AG04450 (cell line): ENCODE measurements around the gene LHX5. TPM values are rescaled to one million over a fixed set of nuclear protein-coding genes. Genes with fewer than 3 reads are reported as not detected.

Experiments used
- CTCF ChIA-PET: fragments of 300-600, 350-600 bp; formaldehyde crosslinking; extraction: SDS; loops from one replicate; lab custom pipeline; 2022; ENCODE audit warnings: antibody characterized with exemption, inconsistent platforms; lab: Charles Lee
- POLR2A ChIA-PET: fragments of 350-600 bp; formaldehyde crosslinking; extraction: SDS; loops from one replicate; lab custom pipeline; 2021; ENCODE audit warnings: antibody characterized with exemption, inconsistent platforms; lab: Yijun Ruan, JAX
- DNase-seq: peaks from one replicate; pipeline ENCODE4 v3.0.0-alpha.2; 2011; ENCODE audit warnings: low read depth, low spot score
- H3K27ac ChIP-seq: one replicate; pipeline ENCODE4 v1.5.1; 2012; ENCODE audit warnings: low read depth, low read length, control low read depth
- H3K27me3 ChIP-seq: one replicate; pipeline ENCODE4 v1.6.0; 2012; ENCODE audit warnings: low read length; ENCODE audit not compliant: control insufficient read depth, insufficient read depth
- H3K4me3 ChIP-seq: 2 replicates; pipeline ENCODE4 v1.5.1; 2011; ENCODE audit warnings: mild to moderate bottlenecking, low read depth, low read length, control low read depth
- H3K9me3 ChIP-seq: 2 replicates; pipeline ENCODE4 v1.5.1; 2012; ENCODE audit warnings: low read length; ENCODE audit not compliant: control insufficient read depth, insufficient read depth
- polyA plus RNA-seq: library from polyadenylated mRNA; depleted of rRNA; stranded (reverse); fragments of >200 nt; gene quantifications from 2 replicates; pipeline ENCODE4 v1.2.3, GENCODE V29; 2011
- TF ChIP-seq, protein P1 (sequence below): IDR thresholded peaks from 2 replicates; pipeline ENCODE4 v1.5.1; 2011; ENCODE audit warnings: low read depth, low read length, control low read depth, inconsistent platforms

Gene LHX5
- polyA plus RNA-seq, 1 experiment = not detected

DNA sequence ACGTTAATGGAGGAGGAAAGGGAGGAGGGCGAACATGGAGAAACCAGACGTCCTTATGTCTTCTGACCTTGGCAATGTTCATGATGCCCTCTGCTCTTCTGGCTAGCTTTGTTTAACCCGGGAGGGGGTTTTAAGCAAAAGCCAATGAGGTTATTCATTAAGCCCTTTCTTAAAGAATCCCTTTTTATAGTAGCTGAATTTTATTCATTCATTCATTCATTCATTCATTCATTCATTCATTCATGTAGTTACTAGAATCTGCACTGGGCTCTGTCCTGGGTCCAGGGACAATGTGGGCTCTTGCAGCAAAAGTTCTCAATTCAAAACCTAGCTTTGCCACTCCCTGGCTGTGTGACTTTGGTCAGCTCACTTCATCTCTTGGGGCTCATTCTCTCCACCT lies 14.0 kb downstream of the LHX5 start:
- ChIA-PET POLR2A (no interaction called here), CTCF (interaction anchor here (1.1 kb wide), 1 partner anchor 453 kb away, joined by 5 read pairs; no protein-coding TSS in a partner anchor)
- no peak for DNase-seq
- H3K9me3 ChIP-seq = no peaks in the 10 kb centered on the region; the same call in 1 of the 2 replicates
- no peak overlapping the region for H3K27ac ChIP-seq
- TF ChIP-seq, protein P1, sequence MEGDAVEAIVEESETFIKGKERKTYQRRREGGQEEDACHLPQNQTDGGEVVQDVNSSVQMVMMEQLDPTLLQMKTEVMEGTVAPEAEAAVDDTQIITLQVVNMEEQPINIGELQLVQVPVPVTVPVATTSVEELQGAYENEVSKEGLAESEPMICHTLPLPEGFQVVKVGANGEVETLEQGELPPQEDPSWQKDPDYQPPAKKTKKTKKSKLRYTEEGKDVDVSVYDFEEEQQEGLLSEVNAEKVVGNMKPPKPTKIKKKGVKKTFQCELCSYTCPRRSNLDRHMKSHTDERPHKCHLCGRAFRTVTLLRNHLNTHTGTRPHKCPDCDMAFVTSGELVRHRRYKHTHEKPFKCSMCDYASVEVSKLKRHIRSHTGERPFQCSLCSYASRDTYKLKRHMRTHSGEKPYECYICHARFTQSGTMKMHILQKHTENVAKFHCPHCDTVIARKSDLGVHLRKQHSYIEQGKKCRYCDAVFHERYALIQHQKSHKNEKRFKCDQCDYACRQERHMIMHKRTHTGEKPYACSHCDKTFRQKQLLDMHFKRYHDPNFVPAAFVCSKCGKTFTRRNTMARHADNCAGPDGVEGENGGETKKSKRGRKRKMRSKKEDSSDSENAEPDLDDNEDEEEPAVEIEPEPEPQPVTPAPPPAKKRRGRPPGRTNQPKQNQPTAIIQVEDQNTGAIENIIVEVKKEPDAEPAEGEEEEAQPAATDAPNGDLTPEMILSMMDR = no peak
- peaks cover 20% of the 10 kb centered on the region for H3K27me3 ChIP-seq
- H3K4me3 ChIP-seq = no peak overlapping the region

DNA sequence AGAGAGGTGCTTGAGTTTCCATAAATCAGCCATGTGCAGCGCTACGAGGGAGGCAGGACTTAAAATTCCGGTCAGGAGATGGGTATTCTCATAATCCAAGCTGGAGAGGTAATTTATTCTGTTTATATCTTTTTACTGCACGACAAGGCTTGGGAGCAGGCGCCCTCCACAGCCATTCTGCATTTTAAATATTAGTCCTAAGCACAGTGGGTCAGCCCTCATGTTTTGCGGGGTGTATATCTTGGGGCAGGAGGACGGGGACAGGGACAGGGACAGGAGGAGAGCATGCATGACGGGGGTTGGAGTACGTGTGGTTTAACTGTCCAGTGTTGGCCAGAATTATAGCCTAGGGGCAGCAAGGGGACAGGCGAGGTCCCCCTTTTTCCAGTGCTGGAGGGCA lies 14.5 kb downstream of the LHX5 start:
- ChIA-PET POLR2A (no interaction called here), CTCF (interaction anchor here (1.1 kb wide), 1 partner anchor 453 kb away, joined by 5 read pairs; no protein-coding TSS in a partner anchor)
- Histone ChIP-seq H3K4me3 (no peak overlapping the region), H3K9me3 (no peaks in the 10 kb centered on the region; the same call in 1 of the 2 replicates), H3K27ac (no peak overlapping the region), H3K27me3 (peaks cover 17% of the 10 kb centered on the region)
- DNase-seq = no peak
- TF ChIP-seq, protein P1 = no peak

DNA sequence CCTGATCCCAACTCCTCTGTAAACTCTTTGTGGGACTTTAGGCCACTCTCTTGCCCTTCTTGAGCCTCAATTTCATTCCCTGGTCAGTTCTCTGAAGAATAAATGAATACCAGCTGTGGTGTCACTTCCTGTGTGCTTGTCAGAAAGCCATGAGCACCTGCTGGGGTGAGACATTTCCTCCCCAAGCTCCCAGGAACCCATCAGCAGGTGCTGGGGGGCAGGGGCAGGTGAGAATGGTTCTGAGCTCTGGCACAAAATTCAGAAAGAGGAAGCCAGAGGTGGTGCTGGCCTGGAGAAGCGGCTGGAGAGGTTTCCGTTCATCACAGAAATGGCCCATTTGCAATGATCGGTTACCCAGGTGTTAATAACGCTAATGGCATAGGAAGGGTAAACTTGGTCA lies 14.9 kb downstream of the LHX5 start:
- peaks cover 17% of the 10 kb centered on the region for H3K27me3 ChIP-seq
- CTCF ChIA-PET = interaction anchor here (0.8 kb wide), 1 partner anchor 31 kb away, joined by 3 read pairs; no protein-coding TSS in a partner anchor
- TF ChIP-seq, protein P1 = no peak
- no peak overlapping the region for H3K4me3 ChIP-seq
- no peak for DNase-seq
- no peaks in the 10 kb centered on the region for H3K9me3 ChIP-seq
- H3K27ac ChIP-seq = no peak overlapping the region
- POLR2A ChIA-PET = no interaction called here

DNA sequence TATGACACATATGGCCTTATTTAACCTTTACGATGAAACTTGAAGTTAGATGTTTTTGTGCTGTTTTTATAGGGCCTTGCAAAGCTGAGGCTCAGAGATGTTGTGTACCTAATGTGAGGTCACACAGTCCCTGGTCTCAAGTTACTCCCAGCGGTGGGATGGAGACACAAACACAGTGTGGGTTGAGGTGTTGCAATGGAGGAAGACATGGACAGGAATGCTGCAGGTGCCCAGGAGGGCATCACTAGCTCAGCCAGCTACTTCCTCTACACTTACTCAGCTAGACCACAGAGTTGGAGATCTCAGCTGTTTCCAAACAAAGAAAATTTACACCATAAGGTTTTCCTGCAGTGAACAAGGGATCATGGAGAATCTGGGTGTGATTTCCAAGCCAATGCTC lies 15.5 kb downstream of the LHX5 start:
- H3K9me3 ChIP-seq = no peaks in the 10 kb centered on the region
- no peak overlapping the region for H3K27ac ChIP-seq
- DNase-seq = no peak
- ChIA-PET CTCF (interaction anchor here (0.8 kb wide), 1 partner anchor 31 kb away, joined by 3 read pairs; no protein-coding TSS in a partner anchor), POLR2A (no interaction called here)
- no peak overlapping the region for H3K4me3 ChIP-seq
- H3K27me3 ChIP-seq = peaks cover 13% of the 10 kb centered on the region
- TF ChIP-seq, protein P1 = no peak

DNA sequence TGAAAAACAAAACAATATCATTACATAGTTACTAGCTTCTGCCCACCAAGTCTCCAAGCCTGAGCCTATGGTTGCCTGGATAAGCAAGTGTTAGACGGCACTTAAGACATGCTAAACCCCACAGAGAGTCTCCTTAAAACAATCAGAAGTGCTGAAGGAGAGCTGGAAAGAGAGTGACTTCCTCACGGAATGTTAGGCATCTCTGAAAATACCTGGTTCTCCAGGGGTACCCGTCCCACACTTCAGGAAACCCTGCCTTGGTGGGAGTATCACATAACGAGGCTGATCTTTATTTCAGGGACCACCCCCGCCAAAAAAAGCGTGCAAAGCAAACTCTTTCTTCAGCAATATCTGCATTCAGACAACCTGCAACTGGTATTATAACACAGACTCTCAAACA lies 18.3 kb downstream of the LHX5 start:
- Histone ChIP-seq H3K4me3 (no peak overlapping the region), H3K9me3 (no peaks in the 10 kb centered on the region), H3K27me3 (peaks cover under 1% of the 10 kb centered on the region), H3K27ac (no peak overlapping the region)
- CTCF ChIA-PET = interaction anchor here (2.0 to 2.8 kb wide), 2 partner anchors 8 to 28 kb away, joined by 8 to 10 read pairs; no protein-coding TSS in a partner anchor
- POLR2A ChIA-PET = interaction anchor here (0.7 kb wide), 1 partner anchor 27 kb away, joined by 3 read pairs; no protein-coding TSS in a partner anchor
- no peak for DNase-seq
- TF ChIP-seq, protein P1 = no peak
